NCI-H1417 (cell line): ENCODE measurements around the gene MYBPC3.

ENCODE experiments used
- DNase-seq, 3 experiments: peaks; one replicate each; lab custom pipeline; 2025; lab: John Stamatoyannopoulos, UW

Gene MYBPC3

DNA sequence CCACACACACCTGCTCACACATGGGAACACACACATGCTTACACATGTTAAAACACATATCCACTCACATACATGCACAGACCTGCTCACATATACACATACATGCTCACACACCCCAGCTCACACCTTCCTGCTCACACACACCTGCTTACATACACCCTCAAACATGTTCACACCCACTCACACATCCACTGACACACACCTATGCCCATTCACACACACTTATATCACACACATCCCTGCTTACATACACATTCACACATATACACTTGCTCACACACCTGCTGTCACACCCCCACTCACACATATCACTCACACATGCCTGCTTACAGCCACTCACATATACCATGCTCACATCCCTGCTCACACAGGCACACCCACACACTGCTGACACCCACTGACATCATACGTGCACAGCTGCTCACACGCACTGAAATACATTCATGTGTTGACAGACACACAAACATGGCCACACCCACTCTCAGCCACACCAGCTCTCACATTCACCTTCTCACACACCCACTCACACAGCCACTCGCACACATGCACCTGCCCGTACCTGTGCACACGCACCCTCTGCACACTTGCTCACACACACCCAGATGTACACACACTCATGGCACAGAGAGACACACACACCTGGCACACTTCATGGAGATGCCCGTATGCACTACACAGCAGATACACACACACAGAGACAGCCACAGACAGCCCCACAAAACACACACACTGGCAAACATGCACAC lies 5.7 kb upstream of the MYBPC3 start:
- DNase-seq, result no peak

DNA sequence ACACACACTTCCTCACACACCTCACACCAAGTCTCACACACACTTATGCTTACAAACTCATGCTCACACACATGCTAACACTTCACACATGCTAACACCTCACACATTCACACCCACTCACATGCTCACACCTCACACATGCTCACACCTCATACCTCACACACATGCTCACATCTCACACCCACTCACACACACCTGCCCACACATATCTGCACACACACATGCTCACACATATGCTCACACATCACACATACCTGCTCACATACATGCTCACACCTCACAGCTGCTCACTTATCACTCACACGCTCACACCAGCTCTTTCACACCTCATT lies 4.5 kb upstream of the MYBPC3 start:
- DNase-seq, result no peak

GRCh38 chr11:47356129-47356997 lies 3.9 kb upstream of the MYBPC3 start:
- no peak for DNase-seq

DNA sequence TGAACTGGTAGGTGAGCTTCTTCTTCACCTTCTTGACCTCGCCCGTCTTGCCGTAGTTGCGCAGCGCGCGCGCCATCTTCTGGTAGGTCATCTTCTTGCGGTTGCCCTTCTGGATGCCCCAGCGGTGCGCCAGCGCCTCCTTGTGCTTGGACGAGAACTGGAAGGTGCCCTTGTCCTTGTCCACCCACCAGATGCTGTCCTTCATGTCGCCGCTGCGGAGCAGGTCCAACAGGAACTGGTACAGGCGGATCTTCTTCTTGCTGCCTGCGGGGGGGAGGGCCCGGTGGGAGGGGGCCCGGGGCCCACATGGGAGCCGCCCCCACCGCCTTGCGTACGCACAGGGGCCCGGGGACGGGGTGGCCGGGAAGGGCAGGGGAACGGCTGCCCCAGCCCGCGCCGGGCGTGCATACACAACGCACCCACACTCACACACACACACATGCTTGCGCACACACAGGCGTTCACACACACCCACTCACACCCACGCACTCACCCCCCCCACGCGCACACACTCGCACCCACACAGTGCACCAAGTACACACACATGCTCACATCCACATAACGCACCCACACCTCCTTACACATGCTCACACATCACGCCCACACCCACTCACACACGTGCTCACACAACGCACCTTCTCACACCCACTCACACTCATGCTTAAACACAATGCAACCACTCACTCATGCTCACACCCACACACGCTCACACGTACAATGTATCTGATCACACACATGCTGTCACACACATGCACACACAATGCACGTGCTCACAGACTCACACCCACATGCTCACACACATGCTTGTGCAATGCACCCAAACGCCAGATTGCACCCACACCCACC lies 3.0 kb upstream of the MYBPC3 start:
- peak; percentile 90 to 97 (median 97) for DNase-seq

DNA sequence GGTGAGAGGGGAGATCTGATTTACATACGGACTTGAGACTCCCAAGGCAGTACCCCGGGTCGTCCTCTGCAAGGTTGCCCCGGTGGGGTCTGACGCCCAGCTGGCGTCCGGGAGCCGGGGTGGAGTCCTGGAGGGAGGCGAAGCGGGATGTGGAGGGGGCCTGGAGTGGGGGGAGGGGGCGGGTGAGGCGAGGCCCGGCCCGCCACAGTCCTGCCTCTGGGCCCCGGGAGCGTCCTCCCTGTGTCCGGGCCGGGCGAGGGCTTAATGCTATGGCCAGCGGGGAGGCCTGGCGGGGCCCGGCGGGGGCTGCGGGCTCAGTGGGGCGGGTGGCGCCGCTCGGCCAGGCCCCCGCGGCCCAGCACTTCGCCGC lies 2.4 kb upstream of the MYBPC3 start:
- no peak for DNase-seq

- no peak for DNase-seq
Measured at GRCh38 chr11:47353978-47354774, 1.7 kb upstream of the MYBPC3 start.

- no peak for DNase-seq
Measured at GRCh38 chr11:47351156-47352126, 1.1 kb downstream of the MYBPC3 start.

DNA sequence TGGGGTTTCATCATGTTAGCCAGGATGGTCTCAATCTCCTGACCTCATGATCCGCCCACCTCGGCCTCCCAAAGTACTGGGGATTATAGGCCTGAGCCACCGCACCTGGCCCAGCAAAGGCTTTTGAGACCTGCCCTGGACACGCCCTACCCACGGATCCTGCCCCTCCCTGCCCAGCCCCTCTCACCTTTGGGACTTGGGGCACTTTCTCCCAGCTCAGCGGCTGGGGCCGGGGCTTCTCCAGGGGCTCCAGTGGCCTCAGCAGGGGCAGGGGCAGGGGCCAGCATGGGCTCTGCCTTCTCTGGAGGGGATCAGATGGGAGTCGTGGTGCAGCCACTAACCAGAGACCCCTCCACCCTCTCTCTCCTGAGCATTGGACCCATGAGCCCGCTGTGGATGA lies 2.2 kb downstream of the MYBPC3 start:
- DNase-seq, result no peak

GRCh38 chr11:47349521-47350095 lies 2.9 kb downstream of the MYBPC3 start:
- DNase-seq, result no peak

- peak in 2 of 3 experiments; percentile 18 to 46 for DNase-seq
Measured at GRCh38 chr11:47348859-47349258, 3.6 kb downstream of the MYBPC3 start.

- no peak for DNase-seq
Measured at GRCh38 chr11:47348131-47348802, 4.2 kb downstream of the MYBPC3 start.

DNA sequence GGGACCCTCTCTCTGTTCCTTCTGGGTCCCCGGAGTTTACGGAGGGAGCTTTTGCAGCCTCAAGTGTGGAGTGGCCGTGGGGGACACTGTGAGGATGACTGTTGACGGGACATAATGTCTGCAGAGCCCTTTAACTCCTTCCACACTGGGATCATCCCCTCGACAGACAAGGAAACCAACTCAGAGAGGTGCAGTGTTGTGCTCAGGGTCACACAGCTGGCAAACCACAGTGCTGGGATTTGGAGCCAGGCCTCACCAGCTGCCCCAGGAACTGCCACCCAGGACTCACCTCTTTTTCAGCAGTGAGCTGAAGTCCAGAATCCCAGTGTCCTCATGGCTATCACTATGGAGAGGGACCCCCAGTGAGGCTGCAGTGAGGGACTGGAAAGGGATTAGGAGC lies 5.4 kb downstream of the MYBPC3 start:
- no peak for DNase-seq

GRCh38 chr11:47345890-47346563 lies 6.5 kb downstream of the MYBPC3 start:
- no peak for DNase-seq

DNA sequence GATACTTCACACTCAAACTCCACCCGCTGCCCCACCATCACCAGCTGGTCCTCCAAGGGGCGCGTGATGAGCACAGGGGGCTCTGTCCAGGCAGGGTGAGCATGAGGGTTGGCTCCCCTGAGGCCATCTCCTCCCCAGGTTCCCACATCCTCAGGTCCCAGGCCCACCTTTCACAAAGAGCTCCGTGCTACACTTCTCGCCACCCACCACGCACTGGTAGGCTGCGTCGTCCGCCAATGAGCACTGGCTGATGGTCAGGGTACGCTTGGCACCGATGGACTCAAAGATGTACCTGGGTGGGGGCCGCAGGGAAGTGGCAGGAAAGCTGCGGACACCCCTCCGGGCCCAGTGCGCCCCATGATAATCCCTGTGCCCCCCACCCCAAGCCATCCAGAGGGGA lies 9.6 kb downstream of the MYBPC3 start:
- DNase-seq, result no peak

GRCh38 chr11:47342036-47342803 lies 10.3 kb downstream of the MYBPC3 start:
- no peak for DNase-seq

GRCh38 chr11:47340980-47341775 lies 11.3 kb downstream of the MYBPC3 start:
- DNase-seq, result no peak

DNA sequence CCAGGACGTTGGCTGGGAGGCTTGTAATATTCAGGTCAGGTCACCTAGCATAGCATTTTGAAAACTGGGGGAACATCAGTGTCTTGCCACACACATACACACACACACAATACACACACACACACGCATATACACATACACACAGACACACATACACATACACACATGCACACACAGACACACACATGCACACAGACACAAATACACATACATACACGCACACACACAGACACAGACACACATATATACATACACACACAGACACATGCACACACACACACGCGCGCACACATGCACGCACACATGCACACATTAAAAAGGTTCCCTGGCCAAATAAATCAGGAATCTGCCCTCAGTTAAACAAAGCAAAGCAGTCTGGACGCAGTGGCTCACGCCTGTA lies 12.5 kb downstream of the MYBPC3 start:
- DNase-seq, result no peak
